Loucy (cell line): Measurements from ENCODE around the gene GRPEL2.

Experiments used
- CTCF ChIP-seq: fragments of 200-600 bp; sonication (generic); conservative IDR thresholded peaks from 2 replicates; pipeline ENCODE4 v1.5.1; 2014; ENCODE audit warnings: mild to moderate bottlenecking, antibody characterized with exemption, low read length
- EZH2phosphoT487 ChIP-seq: fragments of 200-600 bp; IDR thresholded peaks from 2 replicates; pipeline ENCODE4 v1.6.1; 2018; ENCODE audit warnings: antibody characterized with exemption, mild to moderate bottlenecking, moderate library complexity, borderline replicate concordance

GRCh38 chr5:149383399-149383798 lies 38.1 kb downstream of the GRPEL2 start:
- TF ChIP-seq CTCF (no peak), EZH2phosphoT487 (no peak)
